ENCODE measurements around the gene LINC01488.

LINC01488 gene

DNA sequence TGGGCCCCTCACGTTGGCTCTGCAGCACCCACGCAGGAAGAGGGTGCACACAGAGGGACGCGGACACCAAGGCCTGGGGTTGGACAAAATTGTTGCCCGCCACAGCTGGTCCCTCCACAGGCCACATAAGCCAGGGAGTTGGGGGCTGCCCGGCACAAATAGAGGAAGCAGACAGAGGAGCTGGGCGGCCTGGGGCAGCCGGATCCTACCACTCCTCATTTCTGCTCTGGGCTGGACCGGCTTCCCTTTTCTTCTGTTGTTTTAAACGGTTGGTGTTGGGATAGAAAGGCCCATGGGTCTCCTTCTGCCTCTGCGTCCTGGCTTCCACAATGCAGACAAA is 36.4 kb upstream of the LINC01488 start:
- DNase-seq (ENCODE audit: low read depth), result no peak

DNA sequence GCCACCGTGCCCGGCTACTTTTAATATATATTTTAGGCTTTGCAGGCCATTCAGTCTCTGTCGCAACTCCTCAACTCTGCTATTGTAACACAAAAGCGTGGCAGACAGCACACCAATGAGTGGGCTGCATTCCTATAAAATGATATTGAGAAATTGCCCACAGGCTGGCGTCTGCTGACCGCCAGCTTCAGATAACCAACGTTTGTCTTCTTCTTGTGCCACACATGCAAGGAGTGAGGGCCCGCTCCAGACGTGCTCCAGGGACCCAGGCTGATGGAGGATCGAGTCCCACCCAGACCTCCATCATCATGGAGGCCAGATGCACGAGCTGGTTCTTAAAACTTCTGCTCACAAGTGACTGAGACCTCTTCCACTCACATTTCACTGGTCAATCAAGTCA is 35.4 kb upstream of the LINC01488 start:
- no peak for DNase-seq (ENCODE audit: low read depth)

GRCh38 chr11:69447786-69448185 is 33.7 kb upstream of the LINC01488 start:
- no peak for DNase-seq (ENCODE audit: low read depth)

GRCh38 chr11:69448471-69449284 is 32.8 kb upstream of the LINC01488 start:
- DNase-seq (ENCODE audit: low read depth), result no peak

- no peak for DNase-seq (ENCODE audit: low read depth)
These were observed 32.0 kb upstream of the LINC01488 start for GRCh38 chr11:69449320-69450063.

GRCh38 chr11:69450064-69450856 is 31.2 kb upstream of the LINC01488 start:
- DNase-seq (ENCODE audit: low read depth), result no peak

- no peak for DNase-seq (ENCODE audit: low read depth)
These were observed 30.6 kb upstream of the LINC01488 start for GRCh38 chr11:69450857-69451220.

GRCh38 chr11:69451289-69451688 is 30.2 kb upstream of the LINC01488 start:
- DNase-seq (ENCODE audit: low read depth), result no peak

DNA sequence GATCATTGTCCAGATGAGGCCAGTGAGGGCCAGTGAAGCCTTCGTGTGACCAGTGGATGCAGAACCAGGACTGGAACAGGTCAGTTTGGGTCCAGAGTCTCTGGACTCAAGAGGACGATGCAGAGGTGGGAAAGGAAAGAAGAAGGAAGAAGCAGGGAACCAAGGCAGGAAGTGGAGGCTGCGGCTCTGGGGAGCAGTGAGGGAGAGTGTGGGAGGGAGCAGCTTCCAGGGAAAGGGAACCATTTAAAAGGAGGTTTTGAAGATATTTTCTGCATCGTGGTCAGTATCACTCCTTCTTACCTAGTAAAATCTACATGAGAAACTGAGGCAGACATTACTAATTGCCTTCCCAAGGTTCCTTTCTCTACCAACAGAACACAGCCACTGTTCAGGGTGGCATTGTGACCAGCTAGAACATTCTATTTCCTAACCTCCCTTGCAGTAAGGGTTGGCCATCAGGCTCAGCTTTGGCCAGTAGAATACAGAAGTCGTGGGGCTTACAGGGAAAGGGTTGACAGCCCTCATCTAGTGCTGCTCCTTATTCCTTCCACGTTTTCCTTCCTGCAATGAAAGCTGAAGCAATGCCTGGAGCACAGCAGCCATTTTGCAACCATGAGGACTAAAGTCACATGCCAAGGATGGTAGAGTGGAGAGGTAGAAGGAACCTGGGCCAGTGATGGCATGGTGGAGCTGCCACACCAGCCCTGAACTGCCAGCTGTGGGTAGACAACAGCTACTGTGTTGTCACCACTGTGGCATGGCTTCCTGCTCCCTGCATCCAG is 29.1 kb upstream of the LINC01488 start:
- no peak for DNase-seq (ENCODE audit: low read depth)

DNA sequence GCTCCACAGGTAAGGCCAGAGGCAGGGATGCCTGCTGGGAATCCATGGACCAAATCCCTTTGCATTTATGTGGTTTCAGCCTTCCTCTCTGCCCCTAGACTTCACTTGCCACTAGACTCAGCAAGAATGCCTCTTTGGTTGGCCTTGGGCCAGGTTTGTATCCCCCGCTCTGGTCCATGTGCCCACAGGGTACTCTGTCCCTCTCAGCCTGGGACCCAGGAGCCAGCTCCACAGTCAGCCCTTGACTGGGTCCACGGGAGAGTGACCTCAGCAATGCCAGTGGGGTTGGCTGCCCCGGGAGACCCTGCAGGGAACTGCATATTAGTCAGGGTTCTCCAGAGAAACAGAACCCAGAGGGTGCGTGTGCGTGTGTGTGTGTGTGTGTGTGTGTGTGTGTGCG is 28.3 kb upstream of the LINC01488 start:
- DNase-seq (ENCODE audit: low read depth), result no peak

DNA sequence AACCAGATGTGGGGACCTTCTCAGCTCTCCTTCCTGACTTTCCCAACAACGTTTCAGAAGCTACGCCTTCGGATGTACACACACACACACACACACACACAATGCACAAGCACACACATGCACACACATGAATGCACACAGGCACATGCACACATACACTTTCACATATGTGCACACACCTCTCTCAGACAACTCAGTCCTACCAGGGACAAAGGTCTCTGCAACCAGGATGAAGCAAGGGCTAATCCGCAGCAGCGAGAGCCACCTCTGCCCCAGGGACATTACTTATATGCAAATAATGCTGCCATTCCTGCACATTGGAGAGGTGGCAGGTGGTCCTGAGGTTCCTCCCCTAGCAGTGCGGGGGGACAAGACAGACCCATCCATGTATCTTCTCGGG is 27.4 kb upstream of the LINC01488 start:
- no peak for DNase-seq (ENCODE audit: low read depth)

DNA sequence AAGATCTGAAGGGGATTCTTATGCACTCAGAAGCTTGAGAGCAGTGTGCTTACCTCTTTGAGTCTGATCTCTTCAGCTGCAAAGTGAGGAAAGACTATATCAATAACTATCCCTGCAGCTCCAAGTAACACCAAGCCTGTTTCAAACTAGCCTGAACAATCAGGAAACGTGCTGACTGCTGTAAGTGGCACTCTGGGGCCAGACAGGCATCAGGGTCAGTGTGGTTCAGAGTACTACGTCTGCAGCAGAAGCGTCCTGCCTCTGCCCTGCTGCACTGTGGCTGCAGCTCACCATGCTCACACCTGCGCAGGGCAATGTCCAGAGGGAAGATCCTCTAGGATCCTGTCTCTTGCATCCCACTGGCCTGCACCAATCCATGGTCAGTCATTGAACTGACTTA is 25.5 kb upstream of the LINC01488 start:
- no peak for DNase-seq (ENCODE audit: low read depth)

GRCh38 chr11:69456712-69457111 is 24.8 kb upstream of the LINC01488 start:
- DNase-seq (ENCODE audit: low read depth), result no peak

- no peak for DNase-seq (ENCODE audit: low read depth)
These were observed 21.5 kb upstream of the LINC01488 start for GRCh38 chr11:69459848-69460539.

- DNase-seq (ENCODE audit: low read depth), result no peak
These were observed 20.8 kb upstream of the LINC01488 start for GRCh38 chr11:69460540-69461257.

GRCh38 chr11:69461272-69461962 is 20.0 kb upstream of the LINC01488 start:
- DNase-seq (ENCODE audit: low read depth), result no peak

DNA sequence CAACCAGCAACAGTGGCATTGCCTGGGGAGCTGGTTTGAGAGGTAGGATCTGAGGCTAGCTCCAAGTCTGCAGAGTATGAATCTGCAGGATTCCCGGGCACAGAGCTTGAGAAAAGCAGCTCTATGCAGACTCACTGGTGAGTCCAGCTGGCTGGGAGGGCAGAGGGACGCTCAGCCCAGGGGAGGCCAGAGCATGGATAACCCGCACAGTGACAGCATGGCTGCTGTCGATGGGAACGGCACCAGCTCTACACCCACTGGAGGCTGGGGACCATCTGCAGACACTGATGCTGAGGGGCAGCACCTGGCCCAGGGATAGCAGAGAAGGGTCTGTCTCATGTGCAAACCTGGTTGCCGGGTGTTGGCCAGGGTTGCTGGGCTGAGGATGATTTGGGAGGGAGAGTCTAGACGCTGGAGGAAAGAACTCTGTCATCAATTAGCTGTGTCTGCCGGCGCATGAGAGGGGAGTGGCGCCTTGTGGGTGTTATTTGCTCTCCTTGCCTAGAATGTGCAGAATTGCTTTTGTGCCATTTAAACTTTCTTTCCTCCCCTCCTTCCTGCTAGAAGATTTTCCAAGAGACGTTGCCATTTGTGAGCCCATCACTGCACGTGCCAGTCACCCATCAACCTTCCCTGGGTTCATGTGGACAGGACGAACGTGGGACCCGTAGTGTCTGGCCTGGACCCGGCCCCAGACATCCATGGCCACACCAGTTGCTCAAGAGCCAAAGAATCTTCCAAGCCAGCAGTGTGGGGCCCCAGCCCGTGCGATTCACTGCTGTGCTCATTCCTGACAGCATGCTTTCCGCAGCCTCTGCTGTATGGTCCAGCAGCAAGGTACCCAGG is 19.1 kb upstream of the LINC01488 start:
- no peak for DNase-seq (ENCODE audit: low read depth)

- DNase-seq (ENCODE audit: low read depth), result no peak
These were observed 18.1 kb upstream of the LINC01488 start for GRCh38 chr11:69463181-69463994.
